GM21576 (cell line): ENCODE measurements around the gene SERPINA5.

Source experiments
- ATAC-seq: cut with Tn5 transposase; IDR thresholded peaks from one replicate; pipeline ENCODE4 v1.9.1; 2021; ENCODE audit warnings: mild to moderate bottlenecking, moderate library complexity; ENCODE audit not compliant: unreplicated experiment

SERPINA5 gene, protein sequence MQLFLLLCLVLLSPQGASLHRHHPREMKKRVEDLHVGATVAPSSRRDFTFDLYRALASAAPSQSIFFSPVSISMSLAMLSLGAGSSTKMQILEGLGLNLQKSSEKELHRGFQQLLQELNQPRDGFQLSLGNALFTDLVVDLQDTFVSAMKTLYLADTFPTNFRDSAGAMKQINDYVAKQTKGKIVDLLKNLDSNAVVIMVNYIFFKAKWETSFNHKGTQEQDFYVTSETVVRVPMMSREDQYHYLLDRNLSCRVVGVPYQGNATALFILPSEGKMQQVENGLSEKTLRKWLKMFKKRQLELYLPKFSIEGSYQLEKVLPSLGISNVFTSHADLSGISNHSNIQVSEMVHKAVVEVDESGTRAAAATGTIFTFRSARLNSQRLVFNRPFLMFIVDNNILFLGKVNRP

DNA sequence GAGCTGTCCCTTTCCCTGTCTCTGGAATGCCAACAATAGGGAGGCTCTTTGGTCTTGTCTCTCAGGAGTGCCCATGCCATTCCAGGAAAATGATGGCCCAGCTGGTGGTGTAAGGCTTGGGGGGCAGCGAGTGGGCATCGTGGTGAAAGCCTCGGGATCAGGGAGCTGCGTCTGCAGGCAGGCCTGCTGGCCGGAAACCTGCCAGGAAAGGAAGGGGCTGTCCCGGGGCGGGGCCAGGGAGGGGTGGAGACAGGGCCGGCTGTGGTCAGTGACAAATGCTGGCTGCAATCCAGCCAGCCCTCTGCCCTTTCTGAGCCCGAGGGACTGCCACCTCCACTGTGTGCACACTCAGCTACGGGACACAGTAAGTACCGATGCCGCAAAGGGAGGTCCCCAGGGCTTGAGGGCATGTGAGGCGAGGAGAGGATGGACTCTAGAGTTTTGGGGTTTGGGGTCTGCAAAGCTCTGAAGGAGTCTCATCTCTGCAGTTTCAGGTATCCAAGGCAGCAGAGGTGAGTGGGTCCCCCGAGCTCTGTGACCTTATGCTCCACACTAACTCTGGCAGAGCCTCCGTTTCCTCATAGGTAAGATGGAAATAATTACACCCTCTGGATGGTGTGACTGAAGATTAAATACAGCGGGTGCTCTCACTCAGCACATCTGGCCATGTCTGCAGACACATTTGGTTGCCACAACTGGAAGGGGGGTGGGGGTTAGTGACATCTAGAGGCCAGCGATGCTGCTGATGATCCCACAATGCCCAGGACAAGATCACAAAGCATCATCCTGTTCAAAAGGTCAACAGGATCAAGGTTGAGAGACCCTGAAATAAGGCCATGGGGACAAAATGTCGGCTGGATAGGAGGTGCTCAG lies at the start of gene SERPINA5:
Gene SERPINA5, plus strand, starts transcription at position 300 of the 873 bp plus-strand sequence. CDS start 5,937 bp downstream, outside the sequence.
- no peak for ATAC-seq

DNA sequence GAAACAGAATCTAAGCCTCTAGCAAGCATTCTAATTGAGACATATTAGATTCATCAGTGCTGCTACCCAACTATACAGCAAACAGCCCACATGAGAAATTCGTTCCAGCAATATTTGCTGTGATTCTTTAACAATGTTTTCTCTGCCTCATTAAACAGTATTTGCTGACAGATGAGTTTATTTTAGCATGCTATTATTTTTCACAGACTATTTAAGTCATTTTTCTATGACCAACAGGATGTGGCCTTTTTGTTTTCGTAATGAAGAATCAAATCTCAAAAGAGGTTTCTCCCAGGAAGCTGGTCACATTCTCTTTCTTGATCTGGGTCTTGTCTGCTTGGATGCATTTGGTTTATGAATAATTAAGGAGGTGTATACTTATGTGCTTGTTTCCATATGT lies 48.8 kb upstream of the SERPINA5 start:
- ATAC-seq: no peak

DNA sequence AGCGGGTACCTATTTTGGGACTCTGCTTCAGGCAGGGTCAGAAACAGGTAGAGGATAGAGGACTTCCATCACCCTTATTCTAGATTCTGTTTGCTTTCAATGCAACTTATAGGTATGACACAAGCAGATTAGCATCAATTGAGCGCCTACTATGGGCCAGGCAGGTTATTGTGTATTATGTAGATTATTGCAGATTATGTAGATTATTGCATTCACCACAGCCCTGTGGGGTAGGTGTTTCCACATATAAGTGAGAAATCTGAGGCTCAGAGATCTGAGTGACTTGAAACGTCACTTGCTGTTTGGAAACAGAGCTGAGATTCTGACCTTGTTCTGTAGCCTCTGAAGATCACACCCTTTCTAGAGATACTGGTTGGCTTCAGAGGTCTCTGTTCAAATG lies 45.7 kb upstream of the SERPINA5 start:
- no peak for ATAC-seq

DNA sequence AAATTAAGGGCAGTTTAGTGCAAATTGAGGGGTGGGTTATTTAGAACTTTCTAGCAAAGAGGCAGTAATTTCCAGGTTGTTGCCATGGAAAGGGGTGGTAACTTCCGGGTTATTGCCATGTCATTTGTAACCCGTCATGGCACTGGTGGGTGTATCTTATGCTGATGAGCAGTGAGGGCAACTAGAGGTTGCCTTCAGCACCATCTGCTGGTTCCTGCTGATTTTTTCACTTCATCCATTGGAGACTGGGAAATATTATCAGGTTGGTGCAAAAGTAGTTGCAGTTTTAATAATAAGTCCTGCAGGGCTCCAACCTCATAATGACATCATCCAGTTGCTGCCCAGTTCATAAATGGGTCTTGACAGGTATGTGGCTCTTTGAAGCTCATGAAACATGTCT lies 44.4 kb upstream of the SERPINA5 start:
- ATAC-seq: no peak

DNA sequence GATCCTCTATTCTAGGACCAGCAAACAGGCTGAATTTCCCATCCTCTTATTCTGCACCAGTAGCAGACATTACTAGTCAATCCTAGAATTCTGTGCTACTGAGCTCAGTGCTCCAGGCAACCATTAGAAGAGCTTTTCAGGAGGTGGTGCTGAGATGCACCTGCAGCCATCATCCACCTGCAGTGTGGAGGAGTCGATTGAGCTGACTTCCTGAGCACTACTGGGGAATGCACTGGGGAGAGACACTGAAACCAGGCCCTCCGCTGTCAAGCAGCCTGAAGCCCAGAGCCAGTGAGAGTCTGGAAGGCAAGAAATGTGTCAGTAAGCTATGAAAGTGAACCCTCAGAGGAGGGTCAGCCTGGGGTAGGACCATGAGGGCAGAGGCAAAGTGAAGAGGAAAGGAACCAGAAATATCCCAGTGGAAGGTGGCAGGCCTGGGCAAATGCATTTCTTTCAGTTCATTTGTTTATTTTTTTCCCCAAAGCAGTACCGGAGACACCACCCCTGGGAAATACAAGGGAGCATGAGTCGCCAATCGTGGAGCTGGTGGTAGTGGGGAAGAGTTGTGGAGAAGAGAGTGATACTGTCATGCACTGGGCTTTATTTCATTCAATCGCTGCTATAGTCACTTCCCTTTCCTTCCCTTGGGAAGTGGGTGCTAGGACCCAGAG lies 43.0 kb upstream of the SERPINA5 start:
- ATAC-seq: no peak

DNA sequence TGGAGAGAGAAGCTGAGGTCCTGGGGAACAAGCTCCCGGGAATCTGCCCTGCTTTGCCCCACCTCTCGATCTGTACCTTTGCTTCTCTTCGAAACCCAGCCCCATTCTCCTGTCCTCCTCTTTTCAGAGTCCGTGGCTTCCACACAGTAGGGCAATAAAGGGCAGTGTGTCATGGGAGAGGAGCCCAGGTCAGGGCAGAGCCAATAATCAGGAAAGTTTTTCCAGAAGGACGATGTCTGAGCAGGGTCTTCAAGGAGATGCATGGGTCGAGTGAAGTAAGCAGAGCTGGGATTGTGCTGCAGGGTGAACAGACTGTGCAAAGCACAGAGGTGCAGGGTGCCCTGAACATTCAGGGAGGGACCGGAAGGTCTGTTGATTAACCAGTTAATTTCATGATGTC lies 42.0 kb upstream of the SERPINA5 start:
- no peak for ATAC-seq

DNA sequence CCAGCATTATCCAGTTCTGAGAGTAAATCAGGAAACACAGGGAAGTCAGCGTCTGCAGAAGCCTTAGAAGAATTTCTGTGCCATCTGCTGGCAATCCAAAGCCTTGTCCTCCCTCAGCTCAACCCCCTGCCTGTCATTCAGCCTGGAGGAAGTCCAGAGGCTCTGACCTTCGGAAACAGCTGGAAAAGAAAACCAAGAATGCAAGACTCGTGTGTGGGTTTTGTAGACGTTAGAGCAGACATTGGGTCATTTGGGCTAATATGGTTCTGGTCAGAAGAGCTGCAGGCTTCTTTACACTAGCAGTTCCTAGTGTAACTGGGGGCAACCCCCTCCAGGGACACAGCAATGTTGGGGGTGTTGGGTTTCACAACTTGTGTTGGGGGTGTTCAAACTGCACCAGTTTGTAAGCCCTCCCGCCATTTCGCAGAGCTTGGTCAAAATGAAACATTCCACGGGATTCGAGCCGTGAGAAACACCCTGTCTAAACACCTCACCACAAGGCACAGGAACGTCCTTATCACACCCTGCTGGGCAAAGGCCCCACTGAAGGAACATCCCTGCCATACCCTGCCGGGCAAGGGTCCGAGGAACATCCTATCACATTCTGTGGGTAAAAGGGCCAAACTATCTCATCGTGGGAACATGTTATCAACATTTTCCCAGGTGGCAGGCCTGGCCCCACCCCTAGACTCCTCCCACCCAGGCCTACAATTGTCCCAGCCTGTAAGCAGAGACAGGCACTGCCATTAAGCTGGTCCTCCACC lies 41.0 kb upstream of the SERPINA5 start:
- ATAC-seq: no peak

DNA sequence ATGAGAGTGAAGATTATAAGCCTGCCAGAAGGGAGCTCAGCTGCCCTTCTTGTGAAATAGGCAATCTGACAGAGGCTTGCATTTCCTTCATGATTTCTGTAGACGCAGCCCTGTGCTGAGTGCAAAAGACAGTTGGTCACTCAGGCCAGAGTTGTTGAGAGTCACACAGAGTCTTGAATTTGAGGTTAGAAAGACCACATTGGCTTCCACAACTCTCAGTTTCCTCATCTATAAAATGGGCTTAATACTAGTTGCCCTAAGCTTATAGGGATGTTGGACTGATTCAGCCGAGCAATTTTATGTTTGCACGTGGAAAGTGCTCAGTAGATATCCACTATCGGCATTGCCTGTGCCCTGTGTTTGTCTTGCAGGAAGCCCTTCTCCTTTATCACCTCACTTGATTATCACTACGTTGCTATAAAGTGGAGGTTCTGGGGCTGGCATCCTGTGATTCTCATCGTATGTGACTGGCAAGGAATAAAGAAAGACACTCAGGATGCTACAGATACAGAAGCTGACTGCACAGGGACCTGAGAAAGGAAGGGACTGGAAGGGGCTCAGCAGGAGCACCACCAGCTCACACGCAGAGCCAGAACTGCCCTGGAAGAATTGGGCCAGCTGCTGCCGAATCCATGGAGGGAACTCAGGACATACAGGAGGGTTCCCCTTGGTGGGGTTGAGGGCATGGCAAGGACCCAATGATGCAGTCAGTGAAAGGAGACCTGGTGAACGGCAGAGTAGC lies 39.8 kb upstream of the SERPINA5 start:
- ATAC-seq: no peak

DNA sequence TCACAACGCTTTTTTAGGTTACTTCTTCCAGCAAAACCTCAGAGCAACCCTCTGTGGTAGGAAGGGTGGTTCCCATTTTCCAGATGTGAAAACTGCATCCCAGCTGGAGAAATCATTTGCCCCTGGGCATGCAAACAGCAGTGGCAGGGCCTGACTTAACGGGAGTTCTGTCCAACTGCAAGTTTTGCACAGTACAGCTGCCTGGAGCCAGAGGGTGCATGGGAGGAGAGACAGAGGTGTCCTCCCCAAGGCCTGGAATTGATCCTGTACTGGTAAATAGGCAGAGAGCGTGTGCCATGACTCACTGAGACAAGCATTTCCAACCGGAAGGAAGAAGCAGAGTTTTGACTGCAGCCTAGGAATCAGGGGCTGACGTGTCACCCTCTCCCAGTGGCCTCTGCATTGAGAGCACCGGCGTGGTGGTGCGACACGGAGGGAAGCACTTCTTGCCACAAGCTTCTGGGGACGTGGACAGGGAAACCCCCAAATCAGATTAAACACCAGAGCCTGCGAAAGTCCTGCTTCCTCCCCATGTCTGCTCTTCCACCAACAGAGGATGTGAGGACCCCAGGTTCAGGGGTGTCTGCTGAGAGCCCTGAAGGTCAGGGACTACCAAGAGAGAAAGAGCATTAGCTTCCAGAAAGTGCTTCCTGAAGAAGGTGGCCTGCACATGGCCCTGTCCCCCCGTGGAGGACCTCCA lies 39.0 kb upstream of the SERPINA5 start:
- ATAC-seq: no peak

DNA sequence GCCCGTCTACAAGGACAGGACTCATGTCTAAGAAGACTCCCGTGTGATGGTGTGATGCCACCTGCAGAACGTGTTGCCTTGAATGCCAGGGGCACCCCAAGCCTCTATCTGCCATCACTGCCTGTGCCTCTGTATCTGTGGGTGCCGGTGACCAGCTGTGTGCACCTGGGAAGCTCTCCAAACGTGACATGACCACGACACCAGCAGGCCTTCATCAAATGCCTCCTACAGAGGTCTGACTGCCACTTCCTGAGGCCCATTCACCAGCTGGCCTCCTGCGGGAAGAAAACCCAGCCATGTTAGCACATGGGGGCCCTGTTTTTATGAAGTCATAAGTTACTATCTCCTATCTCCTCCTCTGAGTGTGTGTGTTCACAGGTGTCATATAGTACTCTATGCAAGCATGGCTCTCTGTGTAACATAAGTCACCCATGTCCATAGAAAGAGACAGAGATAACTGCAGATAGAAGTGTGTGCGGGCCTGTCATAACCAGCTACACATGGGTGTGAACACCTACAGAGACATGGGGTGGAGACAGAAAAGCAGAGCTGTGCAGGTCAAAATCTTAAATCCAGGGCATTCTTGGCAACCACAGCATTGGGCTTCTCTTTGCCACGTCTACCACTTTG lies 38.3 kb upstream of the SERPINA5 start:
- ATAC-seq: no peak

DNA sequence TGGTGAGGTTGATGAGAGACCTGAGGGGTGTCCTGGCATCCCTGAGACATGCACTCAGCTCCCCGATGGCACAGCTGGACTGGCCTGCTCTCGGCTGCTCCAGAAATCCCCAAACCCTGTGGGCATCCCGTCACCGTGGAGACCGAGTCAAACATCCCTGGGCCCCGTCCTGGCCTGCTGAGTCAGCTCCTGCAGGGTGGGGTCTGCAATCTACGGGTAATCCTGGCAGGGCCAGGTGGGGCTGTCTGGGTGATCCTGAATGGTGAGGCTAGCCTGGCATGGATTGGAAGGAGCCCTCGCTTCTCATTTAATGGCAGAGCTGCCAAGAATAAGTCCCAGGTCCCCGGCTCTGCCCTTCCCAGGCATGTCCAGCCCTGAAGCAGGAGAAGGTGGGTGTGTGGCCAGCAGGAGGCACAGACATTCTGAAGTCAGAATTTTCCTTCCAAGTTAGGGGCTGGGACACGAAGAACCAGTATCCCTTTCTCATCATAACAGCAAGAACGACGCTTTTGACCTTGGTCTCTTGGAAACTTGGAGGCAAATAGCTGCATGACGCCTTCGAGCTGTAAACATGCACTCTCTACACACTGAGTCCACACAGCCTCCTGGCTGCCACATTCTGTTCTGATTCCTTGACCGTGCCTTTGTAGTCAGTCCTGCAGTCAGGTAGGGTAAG lies 37.6 kb upstream of the SERPINA5 start:
- no peak for ATAC-seq

DNA sequence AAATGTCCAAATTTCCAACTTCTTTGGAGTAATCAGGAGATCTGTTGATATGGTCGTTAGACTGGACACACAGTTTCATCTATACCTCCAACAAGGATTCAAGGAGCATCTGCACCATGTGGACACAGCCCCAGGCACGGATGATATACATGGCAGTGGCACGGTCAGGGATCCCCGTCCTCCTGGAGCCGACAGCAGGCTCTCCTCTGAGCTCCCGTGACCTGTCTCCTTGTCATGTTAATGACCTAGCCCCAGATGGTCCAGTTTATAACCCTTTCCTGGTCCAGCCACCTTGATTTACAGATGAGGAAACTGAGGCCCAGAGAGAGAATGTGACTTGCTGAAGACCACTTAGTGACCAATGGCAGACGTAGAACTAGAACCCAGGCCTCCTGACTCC lies 36.5 kb upstream of the SERPINA5 start:
- no peak for ATAC-seq

DNA sequence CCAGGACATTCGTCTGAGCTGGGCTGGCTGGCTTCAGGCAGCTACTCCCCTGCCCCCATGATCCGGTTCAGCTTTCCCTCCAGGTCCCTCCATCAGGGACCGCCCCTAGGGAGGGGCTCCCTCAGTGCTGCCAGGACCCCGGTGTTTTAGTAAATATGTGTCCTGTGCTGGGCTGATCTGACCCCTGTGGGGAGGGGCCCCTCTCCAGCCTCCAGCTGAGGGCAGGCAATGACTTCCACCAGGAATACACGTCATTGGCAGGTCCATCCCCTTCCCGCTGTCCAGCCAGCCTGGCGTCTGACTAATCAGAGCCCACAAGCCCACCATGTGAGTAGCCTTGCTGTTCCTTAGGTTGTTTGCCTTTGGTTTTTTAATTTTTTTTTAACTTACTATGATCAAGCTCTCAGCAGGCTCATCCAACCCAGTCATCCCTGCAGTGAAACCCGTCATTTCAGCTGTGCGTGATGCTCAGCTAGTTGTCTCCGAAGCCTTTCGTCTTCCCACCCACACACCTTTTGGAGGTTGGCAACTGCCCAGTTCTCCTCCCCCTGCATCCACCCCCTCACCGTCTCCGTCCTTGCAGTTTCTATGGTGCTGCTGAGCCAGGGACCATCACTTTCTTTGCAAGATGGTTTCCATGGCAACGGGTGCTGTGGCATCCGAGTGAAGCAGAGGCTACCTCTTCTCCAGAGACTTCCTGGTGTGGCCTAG lies 35.9 kb upstream of the SERPINA5 start:
- no peak for ATAC-seq

DNA sequence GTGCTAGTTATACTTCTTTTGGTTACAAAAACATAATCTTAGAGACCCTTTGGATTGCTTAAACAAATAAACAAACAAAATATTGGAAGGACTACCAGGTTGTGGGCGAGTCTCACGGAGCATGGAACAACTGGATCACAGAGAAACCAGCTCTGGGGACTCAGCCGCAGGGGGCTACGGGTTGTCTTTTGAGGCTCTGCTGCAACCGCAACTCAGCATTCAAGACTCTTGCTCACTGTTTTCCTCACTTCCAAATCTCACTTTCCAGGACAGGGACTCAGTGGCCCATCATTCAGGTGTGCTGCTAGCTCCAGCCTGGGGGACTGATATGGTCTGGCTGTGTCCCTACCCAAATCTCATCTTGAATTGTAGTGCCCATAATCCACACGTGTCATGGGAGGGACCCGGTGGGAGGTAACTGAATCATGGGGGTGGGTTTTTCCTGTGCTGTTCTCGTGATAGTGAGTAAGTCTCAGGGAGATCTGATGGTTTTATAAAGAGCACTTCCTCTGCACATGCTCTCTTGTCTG lies 34.0 kb upstream of the SERPINA5 start:
- ATAC-seq: no peak

DNA sequence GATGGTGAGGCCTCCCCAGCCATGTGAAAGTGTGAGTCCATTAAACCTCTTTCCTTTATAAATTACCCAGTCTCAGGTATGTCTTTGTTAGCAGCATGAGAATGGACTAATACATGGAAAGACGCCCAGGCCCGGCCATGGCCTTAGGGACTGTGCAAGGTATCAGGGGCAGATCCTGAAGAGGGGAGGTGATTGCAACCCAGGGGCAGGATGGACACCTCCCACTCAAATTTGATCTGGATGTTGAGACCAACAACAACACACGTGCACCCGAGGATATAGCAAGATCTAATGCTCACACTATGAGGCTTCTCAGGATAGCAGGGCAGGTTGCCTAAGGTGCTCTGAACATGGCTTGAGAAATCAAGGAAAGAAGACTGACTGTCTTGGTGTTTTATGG lies 33.5 kb upstream of the SERPINA5 start:
- ATAC-seq: no peak

DNA sequence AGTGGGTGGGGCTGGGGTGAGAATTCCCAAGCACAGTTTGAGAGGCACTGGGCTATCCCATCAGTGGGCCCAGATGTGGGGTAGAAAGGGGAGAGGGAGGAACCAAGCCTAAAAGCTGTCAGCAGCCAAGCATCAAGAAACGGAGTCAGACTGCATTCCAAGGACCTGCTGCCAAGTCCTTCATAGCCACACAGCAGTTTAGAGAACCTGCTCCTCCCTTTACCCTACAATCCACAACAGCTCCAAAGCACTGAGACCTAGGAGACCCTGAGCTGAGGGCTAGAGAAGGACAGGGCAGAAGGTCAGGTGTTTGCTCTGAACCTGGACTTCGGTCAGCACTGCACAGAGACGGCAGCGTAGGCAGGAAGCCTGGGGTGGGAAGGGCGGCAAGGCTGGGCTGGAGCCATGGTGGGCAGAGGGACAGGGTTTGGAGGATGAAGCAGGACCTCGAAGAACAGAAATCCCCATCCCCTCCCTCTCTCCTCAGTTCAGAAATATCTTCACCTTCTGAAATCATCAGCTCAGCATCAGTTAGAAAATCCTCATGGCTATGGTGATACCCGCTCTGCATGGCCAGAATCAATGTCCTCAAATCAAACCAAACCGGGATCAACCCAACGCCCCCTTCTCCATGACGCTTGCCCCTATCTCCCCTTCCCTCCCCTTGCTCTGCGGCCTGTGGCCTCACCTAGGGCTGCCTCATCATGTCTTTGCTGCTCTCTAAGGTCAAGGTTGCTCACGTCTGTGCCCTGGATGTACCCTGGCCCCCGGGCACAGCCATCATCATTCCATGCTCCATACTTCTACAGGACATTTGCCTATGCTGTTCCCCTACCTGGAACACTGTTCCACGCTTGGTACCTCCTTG lies 32.9 kb upstream of the SERPINA5 start:
- ATAC-seq: no peak
